ENCODE results near the gene ATP5F1C. TPM values are rescaled to one million over a fixed set of nuclear protein-coding genes. Genes with fewer than 3 reads are reported as not detected.

Gene ATP5F1C
- total and polyA plus RNA-seq, 8 donors: 177 to 280 (median 256) TPM

GRCh38 chr10:7786430-7786829, 1.5 kb upstream of the ATP5F1C start:
- no peak overlapping the region for H3K27ac ChIP-seq
- DNase-seq (no peak), ATAC-seq (no peak)
- H3K9me3 ChIP-seq: no peaks in the 10 kb centered on the region
- H3K4me3 ChIP-seq: peak overlapping the region; percentile 97 to 99
- peaks cover 0 to 15% of the 10 kb centered on the region in 2 donors for H3K36me3 ChIP-seq
- peaks cover 17 to 67% of the 10 kb centered on the region in 2 donors for H3K4me1 ChIP-seq
- no peak for TF ChIP-seq CTCF (IDR thresholded peaks at IDR 0.05)
- intact Hi-C loops (cut with DNase I): no loop called here
- no peaks in the 10 kb centered on the region for H3K27me3 ChIP-seq

- Histone ChIP-seq H3K27me3 (no peaks in the 10 kb centered on the region), H3K36me3 (peaks cover 0 to 6% of the 10 kb centered on the region in 2 donors), H3K27ac (peak overlapping the region; percentile 73 to 85), H3K9me3 (no peaks in the 10 kb centered on the region), H3K4me3 (peak overlapping the region; percentile 97 to 99), H3K4me1 (peaks cover 17 to 76% of the 10 kb centered on the region in 2 donors)
- no peak for TF ChIP-seq CTCF (IDR thresholded peaks at IDR 0.05)
- DNase-seq (peak in 2 of 4 donors; percentile 1 to 86), ATAC-seq (peak; percentile 32)
- intact Hi-C loops (cut with DNase I): no loop called here
Observed at GRCh38 chr10:7787150-7787856, 674 bp upstream of the ATP5F1C start.

GRCh38 chr10:7788639-7789286, 786 bp downstream of the ATP5F1C start:
- Histone ChIP-seq H3K4me1 (peaks cover 17 to 79% of the 10 kb centered on the region in 2 donors), H3K27me3 (no peaks in the 10 kb centered on the region), H3K27ac (peak overlapping the region; percentile 73 to 85), H3K9me3 (no peaks in the 10 kb centered on the region), H3K4me3 (peak overlapping the region; percentile 97 to 99), H3K36me3 (peaks cover 0 to 6% of the 10 kb centered on the region in 2 donors)
- DNase-seq: peak in 2 of 4 donors; percentile 14 to 32
- no peak for TF ChIP-seq CTCF (IDR thresholded peaks at IDR 0.05)
- intact Hi-C loops (cut with DNase I): no loop called here
- peak; percentile 25 for ATAC-seq

GRCh38 chr10:7789390-7789789, 1.4 kb downstream of the ATP5F1C start:
- DNase-seq (peak in 1 of 4 donors; percentile 5), ATAC-seq (no peak)
- Histone ChIP-seq H3K27me3 (no peaks in the 10 kb centered on the region), H3K27ac (no peak overlapping the region), H3K4me1 (peaks cover 17 to 76% of the 10 kb centered on the region in 2 donors), H3K36me3 (peaks cover 0 to 6% of the 10 kb centered on the region in 2 donors), H3K4me3 (peak overlapping the region; percentile 97 to 99), H3K9me3 (no peaks in the 10 kb centered on the region)
- intact Hi-C loops (cut with DNase I): no loop called here
- no peak for TF ChIP-seq CTCF (IDR thresholded peaks at IDR 0.05)

- Histone ChIP-seq H3K27ac (no peak overlapping the region), H3K27me3 (no peaks in the 10 kb centered on the region), H3K36me3 (peaks cover 0 to 16% of the 10 kb centered on the region in 2 donors), H3K4me3 (no peak overlapping the region), H3K4me1 (peaks cover 13 to 64% of the 10 kb centered on the region in 2 donors), H3K9me3 (no peaks in the 10 kb centered on the region)
- ATAC-seq (no peak), DNase-seq (no peak)
- TF ChIP-seq CTCF (IDR thresholded peaks at IDR 0.05): no peak
- intact Hi-C loops (cut with DNase I): no loop called here
Observed at GRCh38 chr10:7792541-7792940, 4.6 kb downstream of the ATP5F1C start.
